HG02571 (cell line): ENCODE data around the gene EFNB1.

Experiments used
- ATAC-seq: cut with Tn5 transposase; IDR thresholded peaks from one replicate; pipeline ENCODE4 v1.9.1; 2021; ENCODE audit warnings: mild to moderate bottlenecking, moderate library complexity; ENCODE audit not compliant: unreplicated experiment

EFNB1 gene

GRCh38 chrX:68827256-68827655, 1.6 kb upstream of the EFNB1 start:
- ATAC-seq: no peak

GRCh38 chrX:68827848-68828624, 785 bp upstream of the EFNB1 start:
- no peak for ATAC-seq

- ATAC-seq: no peak
These were observed 979 bp downstream of the EFNB1 start for GRCh38 chrX:68829582-68830418.

- no peak for ATAC-seq
These were observed 1.9 kb downstream of the EFNB1 start for GRCh38 chrX:68830419-68831404.

- ATAC-seq: no peak
These were observed 2.7 kb downstream of the EFNB1 start for GRCh38 chrX:68831405-68832100.

- peak; percentile 38 for ATAC-seq
These were observed 3.2 kb downstream of the EFNB1 start for GRCh38 chrX:68832101-68832416.

- ATAC-seq: no peak
These were observed 4.0 kb downstream of the EFNB1 start for GRCh38 chrX:68832516-68833447.

GRCh38 chrX:68833448-68833805, 4.6 kb downstream of the EFNB1 start:
- no peak for ATAC-seq

GRCh38 chrX:68833855-68834331, 5.1 kb downstream of the EFNB1 start:
- no peak for ATAC-seq

- ATAC-seq: no peak
These were observed 5.7 kb downstream of the EFNB1 start for GRCh38 chrX:68834371-68835103.

- no peak for ATAC-seq
These were observed 6.3 kb downstream of the EFNB1 start for GRCh38 chrX:68835104-68835442.

GRCh38 chrX:68835468-68835867, 6.6 kb downstream of the EFNB1 start:
- ATAC-seq: no peak

GRCh38 chrX:68837119-68837518, 8.3 kb downstream of the EFNB1 start:
- ATAC-seq: no peak

- ATAC-seq: no peak
These were observed 9.7 kb downstream of the EFNB1 start for GRCh38 chrX:68838571-68838910.

- ATAC-seq: no peak
These were observed 10.9 kb downstream of the EFNB1 start for GRCh38 chrX:68839771-68840170.

- ATAC-seq: no peak
These were observed 11.4 kb downstream of the EFNB1 start for GRCh38 chrX:68840256-68840655.

- no peak for ATAC-seq
These were observed 12.6 kb downstream of the EFNB1 start for GRCh38 chrX:68841251-68842049.

GRCh38 chrX:68842351-68842750, 13.5 kb downstream of the EFNB1 start:
- ATAC-seq: no peak
